ENCODE data around the gene DDX23.
A peak's percentile ranks its signal among the peaks of the same experiment; 100 is the strongest.

The DDX23 gene

GRCh38 chr12:48800971-48801370 lies 51.0 kb downstream of the DDX23 start:
- DNase-seq (ENCODE audit: low read depth in 2 of 3, low spot score in 1 of 3), result no peak

- no peak for DNase-seq (ENCODE audit: low read depth in 2 of 3, low spot score in 1 of 3)
These were observed 51.5 kb downstream of the DDX23 start for GRCh38 chr12:48800457-48800856.

GRCh38 chr12:48796976-48797375 lies 55.0 kb downstream of the DDX23 start:
- DNase-seq (ENCODE audit: low read depth in 2 of 3, low spot score in 1 of 3), result no peak

GRCh38 chr12:48795550-48796455 lies 56.2 kb downstream of the DDX23 start:
- DNase-seq (ENCODE audit: low read depth in 2 of 3, low spot score in 1 of 3), result peak; percentile 30 to 65 (median 32)

- no peak for DNase-seq (ENCODE audit: low read depth in 2 of 3, low spot score in 1 of 3)
These were observed 57.1 kb downstream of the DDX23 start for GRCh38 chr12:48794870-48795269.

GRCh38 chr12:48793696-48794095 lies 58.3 kb downstream of the DDX23 start:
- DNase-seq (ENCODE audit: low read depth in 2 of 3, low spot score in 1 of 3), result no peak

GRCh38 chr12:48789858-48790326 lies 62.1 kb downstream of the DDX23 start:
- no peak for DNase-seq (ENCODE audit: low read depth in 2 of 3, low spot score in 1 of 3)

- DNase-seq (ENCODE audit: low read depth in 2 of 3, low spot score in 1 of 3), result peak in 1 of 3 donors; percentile 8
These were observed 62.8 kb downstream of the DDX23 start, which contains the start of gene ADCY6 for GRCh38 chr12:48788854-48789775. TSS of gene ADCY6 (minus strand) at chr12:48789089. CDS start at chr12:48783434, 5,655 bp downstream.

- no peak for DNase-seq (ENCODE audit: low read depth in 2 of 3, low spot score in 1 of 3)
These were observed 63.5 kb downstream of the DDX23 start for GRCh38 chr12:48788524-48788853.

- no peak for DNase-seq (ENCODE audit: low read depth in 2 of 3, low spot score in 1 of 3)
These were observed 64.0 kb downstream of the DDX23 start for GRCh38 chr12:48787791-48788523.

GRCh38 chr12:48786591-48787544 lies 65.1 kb downstream of the DDX23 start:
- DNase-seq (ENCODE audit: low read depth in 2 of 3, low spot score in 1 of 3), result no peak

- DNase-seq (ENCODE audit: low read depth in 2 of 3, low spot score in 1 of 3), result no peak
These were observed 68.5 kb downstream of the DDX23 start for GRCh38 chr12:48783432-48783831.

- DNase-seq (ENCODE audit: low read depth in 2 of 3, low spot score in 1 of 3), result no peak
These were observed 69.2 kb downstream of the DDX23 start for GRCh38 chr12:48782457-48783395.

GRCh38 chr12:48781750-48782456 lies 70.1 kb downstream of the DDX23 start:
- no peak for DNase-seq (ENCODE audit: low read depth in 2 of 3, low spot score in 1 of 3)

GRCh38 chr12:48780381-48781025 lies 71.5 kb downstream of the DDX23 start:
- no peak for DNase-seq (ENCODE audit: low read depth in 2 of 3, low spot score in 1 of 3)

- DNase-seq (ENCODE audit: low read depth in 2 of 3, low spot score in 1 of 3), result no peak
These were observed 72.1 kb downstream of the DDX23 start for GRCh38 chr12:48779869-48780268.
